Myocyte (in vitro differentiated cells): ENCODE data around the gene LGSN. TPM values are rescaled to one million over a fixed set of nuclear protein-coding genes. Genes with fewer than 3 reads are reported as not detected.
"Not testable (repeated sequence)": the region's sequence is repeated elsewhere in the genome, so short reads cannot be mapped to it uniquely, and the experiment has no call there.

Experiments used
- DNase-seq: peaks from one replicate; pipeline ENCODE4 v3.0.0-alpha.2; 2012; ENCODE audit warnings: low read depth
- total RNA-seq: library from RNA; depleted of rRNA; stranded (reverse); fragments of >200 nt; gene quantifications from 2 replicates; pipeline ENCODE4 v1.2.3, GENCODE V29; 2014

LGSN gene
- total RNA-seq, 1 donor from 2014 or later: not detected

- peak; percentile 61 for DNase-seq
Observed at GRCh38 chr6:63307581-63308246, 12.1 kb downstream of the LGSN start.

GRCh38 chr6:63306420-63306819, 13.4 kb downstream of the LGSN start:
- no peak for DNase-seq

DNA sequence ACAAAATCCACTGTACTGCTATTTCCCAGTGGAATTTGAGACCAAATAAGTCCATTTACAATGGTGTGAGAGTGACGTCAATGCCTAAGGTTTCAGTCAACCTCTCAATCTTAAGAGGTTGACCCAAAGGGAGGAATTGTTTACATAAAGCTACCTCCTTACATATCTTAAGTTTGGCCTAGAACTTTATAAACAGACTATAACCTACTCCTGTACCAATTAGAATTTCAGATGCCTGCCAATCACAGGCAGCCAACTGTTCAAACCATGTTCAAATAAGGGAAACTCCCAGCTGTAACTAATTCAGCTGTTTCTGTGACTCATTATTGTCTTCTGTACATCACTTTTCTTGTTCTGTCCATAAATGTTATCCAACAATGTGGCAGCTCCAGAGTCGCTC, 14.5 kb downstream of the LGSN start:
- peak; percentile 12 for DNase-seq

DNA sequence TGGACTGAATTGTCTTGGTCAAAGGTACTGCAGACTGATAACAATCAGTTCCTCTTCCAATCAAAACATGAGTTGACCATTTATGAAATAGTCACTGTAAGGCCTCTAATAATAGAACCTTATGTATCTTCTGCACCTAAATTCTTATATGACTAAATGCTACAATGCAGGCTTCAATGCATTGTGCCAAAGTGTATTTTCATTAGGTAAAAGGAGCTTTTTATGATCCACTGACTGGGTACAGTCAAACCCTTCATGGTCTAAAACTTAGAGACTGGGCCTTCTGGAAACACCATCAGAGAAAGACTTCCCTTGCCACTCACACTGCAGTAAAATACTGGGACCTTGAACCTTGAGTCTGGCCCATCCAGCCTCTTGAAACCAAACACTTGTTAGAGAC, 16.3 kb downstream of the LGSN start:
- no peak for DNase-seq

- DNase-seq: no peak
Observed at GRCh38 chr6:63299667-63300066, 20.1 kb downstream of the LGSN start.

DNA sequence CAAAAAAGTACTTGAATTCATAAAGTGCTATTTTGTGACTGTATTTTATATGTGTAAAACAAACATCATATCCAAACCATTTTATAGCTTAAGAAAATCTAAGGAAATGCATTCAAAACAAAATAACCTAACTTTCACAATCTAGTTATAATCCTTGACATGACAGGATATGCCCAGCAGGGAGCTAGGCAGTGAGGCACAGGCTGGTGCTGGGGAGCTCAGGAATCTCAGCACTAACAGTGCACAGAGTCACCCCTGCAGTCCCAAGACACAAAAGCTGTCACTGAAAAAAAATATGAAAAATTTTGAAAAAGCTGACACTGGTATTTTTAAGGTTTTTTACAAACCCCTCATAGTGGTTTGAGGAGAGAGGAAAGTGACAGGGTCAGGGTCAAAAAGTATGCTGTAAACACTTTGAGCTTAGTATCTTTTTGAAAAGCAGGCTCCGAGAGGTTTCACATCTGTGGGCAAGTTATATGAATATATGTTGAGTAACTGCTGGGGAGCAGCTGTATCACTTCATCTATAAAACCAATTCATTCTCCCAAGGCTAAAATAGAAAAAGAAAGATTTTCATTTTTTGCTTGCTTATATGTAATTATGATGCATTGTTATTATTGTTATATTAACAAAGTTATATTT, 24.1 kb downstream of the LGSN start:
- DNase-seq: no peak

- DNase-seq: no peak
Observed at GRCh38 chr6:63290492-63291058, 29.2 kb downstream of the LGSN start.

GRCh38 chr6:63289269-63289872, 30.4 kb downstream of the LGSN start:
- DNase-seq: no peak

GRCh38 chr6:63280639-63281180, 39.1 kb downstream of the LGSN start:
- DNase-seq: no peak

- no peak for DNase-seq
Observed at GRCh38 chr6:63278916-63279315, 40.9 kb downstream of the LGSN start.

DNA sequence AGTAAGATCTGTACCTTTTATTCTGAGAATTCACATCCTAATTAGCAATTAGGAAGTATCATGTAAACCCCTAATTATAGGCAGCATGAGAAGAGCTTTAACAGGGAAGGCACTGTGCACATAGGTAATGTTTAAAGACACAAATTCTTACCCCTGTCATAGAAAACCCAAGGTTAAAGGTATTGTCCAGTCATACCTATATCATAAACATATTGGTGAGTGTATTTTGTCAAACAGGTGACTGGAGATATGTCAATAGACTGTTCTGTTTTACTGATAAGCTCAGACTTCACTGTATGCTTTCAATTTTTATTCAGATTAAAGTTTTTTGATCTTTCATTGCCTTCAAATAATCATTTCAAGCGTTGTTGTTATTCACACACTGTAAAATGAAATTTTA, 43.8 kb downstream of the LGSN start:
- no peak for DNase-seq

- not testable (repeated sequence) for DNase-seq
Observed at GRCh38 chr6:63274795-63275430, 44.9 kb downstream of the LGSN start.

GRCh38 chr6:63272397-63272796, 47.4 kb downstream of the LGSN start:
- DNase-seq: peak; percentile 30

GRCh38 chr6:63269470-63269869, 50.3 kb downstream of the LGSN start:
- DNase-seq: no peak

- no peak for DNase-seq
Observed at GRCh38 chr6:63268574-63268973, 51.2 kb downstream of the LGSN start.

DNA sequence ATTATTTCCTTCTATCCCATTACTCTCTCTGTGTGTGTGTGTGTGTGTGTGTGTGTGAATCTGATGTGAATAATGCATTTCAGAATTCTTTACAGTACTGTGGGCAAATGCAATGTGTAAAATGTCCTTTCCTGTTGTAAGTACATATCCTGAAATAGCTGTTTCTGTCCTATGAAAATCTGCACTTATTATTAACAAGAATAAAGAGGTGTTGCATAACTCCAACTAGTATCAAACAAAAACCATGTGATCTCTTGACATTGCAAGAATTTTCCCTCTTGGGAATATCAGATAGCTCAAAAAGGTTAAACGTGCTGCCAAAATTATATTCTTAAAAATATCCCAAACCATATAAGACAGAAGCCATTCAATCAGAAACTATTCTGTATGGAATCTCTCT, 52.0 kb downstream of the LGSN start:
- DNase-seq: no peak

- DNase-seq: no peak
Observed at GRCh38 chr6:63267046-63267445, 52.7 kb downstream of the LGSN start.

- no peak for DNase-seq
Observed at GRCh38 chr6:63263444-63263843, 56.3 kb downstream of the LGSN start.

DNA sequence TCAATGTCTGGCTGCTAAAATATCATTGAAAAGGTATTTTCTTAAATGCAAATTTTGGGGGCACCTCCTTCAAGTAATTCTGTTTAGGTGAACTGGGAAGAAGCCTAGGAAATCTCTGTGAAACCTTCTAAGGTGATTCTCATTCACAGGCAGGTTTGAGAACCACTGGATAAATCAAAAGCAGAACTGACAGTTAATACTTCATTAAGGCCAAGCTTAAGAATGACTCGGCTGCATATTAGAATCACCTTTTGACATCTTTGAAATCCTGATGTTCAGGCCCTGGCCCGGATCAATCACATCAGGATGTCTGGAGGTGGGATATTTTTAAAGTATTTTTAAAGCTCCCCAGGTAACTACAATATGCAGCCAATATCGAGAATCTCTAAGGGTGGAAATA, 58.0 kb downstream of the LGSN start:
- no peak for DNase-seq

DNA sequence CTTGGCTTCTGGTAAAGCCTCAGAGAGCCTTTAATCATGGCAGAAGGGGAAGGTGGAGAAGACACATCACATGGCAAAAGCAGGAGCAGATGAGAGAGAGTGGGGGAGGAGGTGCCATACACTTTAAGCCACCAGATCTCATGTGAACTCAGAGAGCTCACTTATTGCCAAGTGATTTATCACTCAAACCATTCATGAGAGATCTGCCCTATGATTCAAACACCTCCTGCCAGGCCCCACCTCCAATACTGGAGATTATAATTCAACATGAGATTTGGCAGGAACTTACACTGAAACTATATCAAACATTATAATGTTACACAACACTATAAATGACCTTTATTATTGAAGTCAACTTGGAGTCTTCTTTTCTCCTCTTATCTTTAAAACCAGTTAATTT, 60.6 kb downstream of the LGSN start:
- DNase-seq: no peak

DNA sequence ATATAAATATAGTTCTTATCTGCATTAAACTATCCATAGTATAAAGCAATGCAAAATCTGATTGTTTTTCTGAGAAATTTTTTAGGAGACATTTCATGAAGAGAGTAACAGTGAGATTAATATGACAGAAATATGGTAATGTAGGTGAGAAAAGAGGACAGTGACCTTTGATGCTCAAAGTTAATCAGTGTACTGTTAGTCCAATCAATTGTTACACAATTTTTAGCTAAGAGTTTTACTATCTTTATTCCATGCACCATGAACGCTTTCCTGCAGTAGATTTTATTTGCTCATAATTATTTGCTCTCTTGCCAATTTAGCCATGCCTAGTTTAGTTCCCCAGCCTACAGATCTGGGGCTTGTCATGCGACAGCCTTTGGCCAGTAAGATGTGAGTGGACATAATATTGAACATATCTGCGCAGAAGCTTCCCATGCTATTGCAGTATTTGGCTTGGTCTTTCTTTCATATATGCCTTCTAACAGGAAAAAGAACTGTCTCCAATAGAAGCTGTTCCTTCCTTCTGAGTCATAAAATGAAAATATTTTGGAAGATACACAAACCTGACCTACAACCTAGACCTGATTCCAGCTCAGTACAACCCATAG, 69.8 kb downstream of the LGSN start:
- no peak for DNase-seq
